Natural killer cell (primary cell): ENCODE results near the gene NAV2. TPM values are rescaled to one million over a fixed set of nuclear protein-coding genes. Genes with fewer than 3 reads are reported as not detected.

Experiments used
- ATAC-seq, 3 donors: fragments of 150-1000 bp in 2 of 3; fragments of 200-7000 bp in 1 of 3; cut with Tn5 transposase; 1 replicate in 1 of 3; 2 replicates in 2 of 3; pipeline ENCODE4 v1.10.0; 2021; ENCODE audit warnings: mild to moderate bottlenecking in 2 of 3, moderate library complexity in 2 of 3
- DNase-seq, 2 donors: peaks; one replicate each; pipeline versions ENCODE4 v3.0.0 to v3.0.0-alpha.2; 2013 to 2021; ENCODE audit warnings: mixed read lengths in 1 of 2
- H3K27ac ChIP-seq: one replicate; pipeline ENCODE4 v1.5.1; 2013; ENCODE audit warnings: mild to moderate bottlenecking, low read length
- H3K27me3 ChIP-seq: one replicate; pipeline ENCODE4 v1.6.1; 2013; ENCODE audit warnings: low read length; ENCODE audit not compliant: control insufficient read depth, insufficient read depth
- H3K36me3 ChIP-seq: one replicate; pipeline ENCODE4 v1.6.1; 2013; ENCODE audit warnings: low read length; ENCODE audit not compliant: control insufficient read depth, insufficient read depth
- H3K4me1 ChIP-seq: one replicate; pipeline ENCODE4 v1.6.1; 2013; ENCODE audit warnings: low read length; ENCODE audit not compliant: control insufficient read depth, insufficient read depth
- H3K4me3 ChIP-seq: one replicate; pipeline ENCODE4 v1.5.1; 2013; ENCODE audit warnings: low read length
- H3K9me3 ChIP-seq: one replicate; pipeline ENCODE4 v1.6.1; 2013; ENCODE audit warnings: low read length; ENCODE audit not compliant: control insufficient read depth, insufficient read depth
- H3K27ac Mint-ChIP-seq, 2 donors: one replicate each; pipeline ENCODE4 v1.8.0; 2022; ENCODE audit warnings: mild to moderate bottlenecking in 2 of 2, mixed read lengths in 2 of 2, moderate library complexity in 1 of 2
- H3K27me3 Mint-ChIP-seq, 2 donors: one replicate each; pipeline ENCODE4 v1.8.0; 2022; ENCODE audit warnings: low read depth in 2 of 2, mixed read lengths in 2 of 2
- H3K36me3 Mint-ChIP-seq: one replicate; pipeline ENCODE4 v1.8.0; 2022; ENCODE audit warnings: mixed read lengths
- H3K4me1 Mint-ChIP-seq, 2 donors: one replicate each; pipeline ENCODE4 v1.8.0; 2022; ENCODE audit warnings: mixed read lengths in 2 of 2
- H3K4me3 Mint-ChIP-seq: one replicate; pipeline ENCODE4 v1.8.0; 2022; ENCODE audit warnings: mild to moderate bottlenecking, moderate library complexity, mixed read lengths
- H3K9me3 Mint-ChIP-seq, 2 donors: one replicate each; pipeline ENCODE4 v1.8.0; 2022; ENCODE audit warnings: mixed read lengths in 2 of 2
- CTCF ChIP-seq: fragments of 200-600 bp; IDR thresholded peaks from one replicate; pipeline ENCODE4 v1.8.0; 2022; ENCODE audit warnings: antibody characterized with exemption
- WGBS: methylation state at CpG from one replicate; pipeline ENCODE4 v1.1.7; 2013; ENCODE audit warnings: missing lambda C conversion rate; ENCODE audit not compliant: insufficient coverage; 5-methylcytosine and 5-hydroxymethylcytosine counted together
- intact Hi-C: fragments of 100-400 bp; cut with micrococcal nuclease; formaldehyde crosslinking; loops from one replicate; pipeline ENCODE4 v1.14.2; 2022
- total RNA-seq, 4 donors: library from RNA; stranded (reverse); fragments of 120-200 nt in 1 of 4; gene quantifications; one replicate each; pipeline versions ENCODE4 v1.2.3 to v1.2.4, GENCODE V29; 2013 to 2022

NAV2 gene
- total RNA-seq, 3 donors from 2014 or later (not counting 1 experiment from before 2014, with no cell fraction given) = 0.14 to 1.6 (median 0.43) TPM

GRCh38 chr11:19853016-19853415 is 140.4 kb downstream of the NAV2 start:
- H3K4me3 Mint-ChIP-seq = no peak overlapping the region
- TF ChIP-seq CTCF = no peak
- Histone ChIP-seq H3K27ac (no peak overlapping the region), H3K27me3 (no peaks in the 10 kb centered on the region), H3K4me3 (no peak overlapping the region), H3K9me3 (no peaks in the 10 kb centered on the region), H3K4me1 (no peaks in the 10 kb centered on the region), H3K36me3 (no peaks in the 10 kb centered on the region)
- no peak for DNase-seq
- H3K9me3 Mint-ChIP-seq = no peaks in the 10 kb centered on the region
- no peak overlapping the region for H3K27ac Mint-ChIP-seq
- intact Hi-C loops = no loop called here
- no peaks in the 10 kb centered on the region for H3K4me1 Mint-ChIP-seq
- peaks cover 0 to 8% of the 10 kb centered on the region in 2 donors for H3K27me3 Mint-ChIP-seq
- ATAC-seq = no peak
- H3K36me3 Mint-ChIP-seq = no peaks in the 10 kb centered on the region
- WGBS = 87% methylated on average over 2 of the region's 2 CpGs

- H3K9me3 ChIP-seq = no peaks in the 10 kb centered on the region
- Mint-ChIP-seq H3K36me3 (no peaks in the 10 kb centered on the region), H3K27me3 (peaks cover 0 to 8% of the 10 kb centered on the region in 2 donors), H3K4me1 (no peaks in the 10 kb centered on the region), H3K9me3 (no peaks in the 10 kb centered on the region), H3K4me3 (no peak overlapping the region), H3K27ac (no peak overlapping the region)
- no peaks in the 10 kb centered on the region for H3K27me3 ChIP-seq
- TF ChIP-seq CTCF = no peak
- H3K4me1 ChIP-seq = no peaks in the 10 kb centered on the region
- H3K27ac ChIP-seq = no peak overlapping the region
- H3K36me3 ChIP-seq = no peaks in the 10 kb centered on the region
- ATAC-seq = no peak
- DNase-seq = no peak
- 15% methylated on average over 4 of the region's 4 CpGs for WGBS
- no peak overlapping the region for H3K4me3 ChIP-seq
- intact Hi-C loops = no loop called here
Measured at GRCh38 chr11:19853920-19854319, 141.3 kb downstream of the NAV2 start.

- Histone ChIP-seq H3K27me3 (no peaks in the 10 kb centered on the region), H3K9me3 (no peaks in the 10 kb centered on the region), H3K4me1 (no peaks in the 10 kb centered on the region), H3K4me3 (no peak overlapping the region), H3K36me3 (no peaks in the 10 kb centered on the region), H3K27ac (no peak overlapping the region)
- Mint-ChIP-seq H3K9me3 (no peaks in the 10 kb centered on the region), H3K4me1 (no peaks in the 10 kb centered on the region), H3K36me3 (no peaks in the 10 kb centered on the region), H3K27ac (no peak overlapping the region), H3K27me3 (peaks cover 0 to 11% of the 10 kb centered on the region in 2 donors), H3K4me3 (no peak overlapping the region)
- ATAC-seq (no peak), DNase-seq (no peak)
- WGBS = 83% methylated on average over 3 of the region's 5 CpGs
- intact Hi-C loops = no loop called here
- no peak for TF ChIP-seq CTCF
Measured at GRCh38 chr11:19861171-19861570, 148.5 kb downstream of the NAV2 start.

- no peaks in the 10 kb centered on the region for H3K36me3 Mint-ChIP-seq
- H3K4me3 Mint-ChIP-seq = no peak overlapping the region
- H3K27me3 Mint-ChIP-seq = peaks cover 0 to 11% of the 10 kb centered on the region in 2 donors
- no peak overlapping the region for H3K27ac Mint-ChIP-seq
- intact Hi-C loops = no loop called here
- ATAC-seq = no peak
- DNase-seq = no peak
- H3K9me3 Mint-ChIP-seq = no peaks in the 10 kb centered on the region
- H3K4me1 Mint-ChIP-seq = no peaks in the 10 kb centered on the region
- TF ChIP-seq CTCF = no peak
- no peaks in the 10 kb centered on the region for H3K4me1 ChIP-seq
- H3K36me3 ChIP-seq = no peaks in the 10 kb centered on the region
- no peaks in the 10 kb centered on the region for H3K9me3 ChIP-seq
- no peak overlapping the region for H3K27ac ChIP-seq
- H3K4me3 ChIP-seq = no peak overlapping the region
- no peaks in the 10 kb centered on the region for H3K27me3 ChIP-seq
- 84% methylated on average over 4 of the region's 4 CpGs for WGBS
Measured at GRCh38 chr11:19862091-19862490, 149.5 kb downstream of the NAV2 start.
